ENCODE measurements around the gene ATP2B2.
"Not testable (repeated sequence)": the region's sequence is repeated elsewhere in the genome, so short reads cannot be mapped to it uniquely, and the experiment has no call there.

The ATP2B2 gene

DNA sequence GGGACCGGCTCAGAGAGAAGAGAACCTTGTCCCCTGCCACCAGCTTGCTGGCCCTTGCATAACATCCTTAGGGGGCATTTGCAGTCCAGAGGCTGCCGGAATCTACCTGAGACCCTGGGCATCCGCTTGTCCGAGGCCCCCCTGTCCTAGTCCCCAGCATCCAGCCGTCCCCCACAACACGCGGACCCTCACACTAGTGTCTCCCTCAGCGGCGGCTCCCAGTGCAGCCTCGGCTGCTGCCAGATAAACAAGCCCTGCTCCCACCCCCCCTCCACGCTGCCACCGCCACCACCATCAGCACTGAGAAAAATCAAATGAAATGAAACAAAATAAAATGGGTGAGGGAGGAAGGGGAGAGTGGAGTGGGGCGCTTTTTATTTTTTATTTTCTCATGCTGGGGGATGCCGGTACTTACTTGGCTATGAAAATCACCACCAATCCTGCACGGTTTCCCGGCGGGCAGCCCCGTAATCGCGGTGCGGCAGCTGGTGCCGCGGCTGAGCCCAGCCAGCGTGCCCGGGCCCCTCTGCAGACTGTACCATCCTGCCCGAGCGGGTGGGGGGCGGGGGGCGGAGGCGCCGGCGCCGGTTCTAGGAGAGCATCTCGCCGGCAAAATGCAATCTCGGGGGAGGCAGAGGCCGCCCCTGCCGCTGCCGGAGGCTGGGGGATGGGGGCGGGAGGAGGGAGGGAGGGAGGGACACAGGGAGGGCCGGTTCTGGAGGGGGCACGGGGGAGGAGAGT, at the start of gene ATP2B2:
Gene ATP2B2 (minus strand): TSS at position 537 of the 741 bp plus-strand sequence. CDS start 56,043 bp downstream, outside the sequence.
- no peak for DNase-seq (ENCODE audit: low read depth in 2 of 2, low spot score in 1 of 2)

GRCh38 chr3:10554746-10555145, 49.4 kb upstream of the ATP2B2 start:
- no peak for DNase-seq (ENCODE audit: low read depth in 2 of 2, low spot score in 1 of 2)

DNA sequence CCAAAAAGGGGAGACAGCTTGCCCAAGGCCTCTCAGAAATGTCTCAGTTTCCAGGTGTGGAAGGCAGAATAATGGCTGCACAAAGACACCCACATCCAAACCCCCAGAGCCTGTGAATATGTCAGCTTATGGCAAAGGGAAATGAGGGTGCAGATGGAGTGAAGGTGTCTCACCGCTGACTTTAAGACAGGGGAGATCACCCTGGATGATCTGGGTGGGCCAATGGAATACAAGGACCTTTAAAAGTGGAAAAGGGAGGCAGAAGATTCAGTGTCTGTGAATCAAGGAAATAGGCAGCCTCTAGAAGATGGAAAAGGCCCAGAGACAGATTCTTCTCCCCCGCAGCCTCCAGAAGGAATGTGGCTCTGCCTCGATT, 48.8 kb upstream of the ATP2B2 start:
- no peak for DNase-seq (ENCODE audit: low read depth in 2 of 2, low spot score in 1 of 2)

- DNase-seq (ENCODE audit: low read depth in 2 of 2, low spot score in 1 of 2), result no peak
Measured at GRCh38 chr3:10553591-10554235, 48.3 kb upstream of the ATP2B2 start.

GRCh38 chr3:10552631-10552943, 47.2 kb upstream of the ATP2B2 start:
- DNase-seq (ENCODE audit: low read depth in 2 of 2, low spot score in 1 of 2), result no peak

DNA sequence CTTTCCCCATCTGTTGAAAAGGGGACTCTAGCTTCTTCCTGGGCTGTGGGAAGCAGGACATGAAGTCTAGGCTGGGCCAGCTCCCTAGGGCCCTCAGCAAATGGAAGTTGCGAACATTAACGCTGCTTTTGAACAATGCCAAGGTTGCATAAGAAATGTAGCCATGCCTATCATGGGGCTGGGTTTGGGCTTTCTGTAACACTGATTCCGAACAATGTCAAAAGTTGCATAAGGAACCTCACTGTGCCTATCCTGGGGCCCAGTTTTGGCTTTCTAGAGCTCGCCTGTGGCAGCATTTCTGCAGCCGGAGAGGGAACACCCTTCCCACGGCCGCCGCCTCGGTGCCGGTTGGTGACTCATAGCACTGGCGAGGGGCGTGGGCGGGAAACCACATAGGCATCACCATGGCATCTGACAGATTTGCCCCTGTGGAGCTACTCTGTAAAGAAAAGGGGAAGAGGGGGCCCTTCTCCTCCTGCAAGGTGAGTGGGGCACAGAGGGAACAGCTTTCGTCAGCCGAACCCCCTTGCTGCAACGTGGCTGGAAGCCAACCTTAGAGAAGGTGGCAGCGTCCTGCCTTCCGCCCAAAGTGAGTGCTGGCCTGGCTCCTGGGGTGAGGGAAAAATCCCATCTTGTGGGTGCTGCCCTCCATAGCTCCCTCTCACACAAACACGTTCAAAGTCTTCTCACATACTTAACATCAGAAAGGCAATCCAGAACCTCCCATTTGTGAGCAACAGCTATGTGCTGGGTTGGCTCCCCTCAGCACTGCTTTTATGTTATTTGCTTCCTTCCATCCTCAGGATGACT, 46.6 kb upstream of the ATP2B2 start:
- peak; percentile 46 to 65 for DNase-seq (ENCODE audit: low read depth in 2 of 2, low spot score in 1 of 2)

GRCh38 chr3:10551139-10551538, 45.8 kb upstream of the ATP2B2 start:
- DNase-seq (ENCODE audit: low read depth in 2 of 2, low spot score in 1 of 2), result no peak

- DNase-seq (ENCODE audit: low read depth in 2 of 2, low spot score in 1 of 2), result no peak
Measured at GRCh38 chr3:10550705-10551104, 45.3 kb upstream of the ATP2B2 start.

- no peak for DNase-seq (ENCODE audit: low read depth in 2 of 2, low spot score in 1 of 2)
Measured at GRCh38 chr3:10549617-10550230, 44.3 kb upstream of the ATP2B2 start.

DNA sequence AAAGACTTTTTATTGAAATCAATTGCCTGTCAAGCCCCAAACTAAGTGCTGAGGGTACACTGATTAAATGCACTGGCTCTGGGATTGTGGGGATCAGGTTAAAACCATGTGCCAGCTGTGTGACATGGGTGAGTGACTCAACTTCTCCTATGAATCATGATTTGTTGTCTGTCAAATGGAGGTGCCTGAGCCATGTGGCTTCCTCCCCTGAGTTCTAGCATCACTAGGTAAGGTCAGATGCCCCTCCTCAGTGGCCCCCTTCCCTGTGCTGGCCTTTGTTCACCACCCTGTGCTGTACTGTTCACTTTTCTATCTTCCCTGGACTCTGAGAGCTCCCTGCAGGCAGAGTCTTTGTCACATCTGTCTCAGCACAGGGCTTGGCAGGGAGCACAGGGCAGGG, 43.6 kb upstream of the ATP2B2 start:
- no peak for DNase-seq (ENCODE audit: low read depth in 2 of 2, low spot score in 1 of 2)

GRCh38 chr3:10547841-10548783, 42.7 kb upstream of the ATP2B2 start:
- no peak for DNase-seq (ENCODE audit: low read depth in 2 of 2, low spot score in 1 of 2)

GRCh38 chr3:10547413-10547812, 42.0 kb upstream of the ATP2B2 start:
- no peak for DNase-seq (ENCODE audit: low read depth in 2 of 2, low spot score in 1 of 2)

- DNase-seq (ENCODE audit: low read depth in 2 of 2, low spot score in 1 of 2), result no peak
Measured at GRCh38 chr3:10546820-10547263, 41.5 kb upstream of the ATP2B2 start.

DNA sequence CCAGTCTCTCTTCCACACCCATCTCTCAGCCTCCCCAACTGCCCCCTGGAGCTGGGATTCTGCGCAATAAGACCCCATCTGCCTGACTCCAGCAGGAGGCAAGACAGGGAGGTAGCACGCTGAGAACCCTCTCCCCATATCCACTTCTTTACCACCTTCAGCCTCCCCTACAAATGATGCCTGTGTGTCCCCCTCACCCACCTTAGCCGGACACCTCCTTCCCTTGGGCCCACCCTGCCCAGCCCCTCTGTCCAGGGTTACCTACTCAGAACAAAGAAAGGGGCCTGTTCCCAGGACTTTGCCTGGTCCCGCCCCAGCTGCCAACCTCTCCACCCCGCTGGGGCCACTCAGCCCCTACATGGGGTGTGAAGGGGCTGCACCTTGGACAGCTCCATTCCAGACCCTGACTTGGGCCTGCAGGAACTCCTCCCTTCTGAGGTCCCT, 40.8 kb upstream of the ATP2B2 start:
- no peak for DNase-seq (ENCODE audit: low read depth in 2 of 2, low spot score in 1 of 2)

GRCh38 chr3:10542518-10542917, 37.1 kb upstream of the ATP2B2 start:
- DNase-seq (ENCODE audit: low read depth in 2 of 2, low spot score in 1 of 2), result no peak

- not testable (repeated sequence) for DNase-seq (ENCODE audit: low read depth in 2 of 2, low spot score in 1 of 2)
Measured at GRCh38 chr3:10540347-10540746, 35.0 kb upstream of the ATP2B2 start.

DNA sequence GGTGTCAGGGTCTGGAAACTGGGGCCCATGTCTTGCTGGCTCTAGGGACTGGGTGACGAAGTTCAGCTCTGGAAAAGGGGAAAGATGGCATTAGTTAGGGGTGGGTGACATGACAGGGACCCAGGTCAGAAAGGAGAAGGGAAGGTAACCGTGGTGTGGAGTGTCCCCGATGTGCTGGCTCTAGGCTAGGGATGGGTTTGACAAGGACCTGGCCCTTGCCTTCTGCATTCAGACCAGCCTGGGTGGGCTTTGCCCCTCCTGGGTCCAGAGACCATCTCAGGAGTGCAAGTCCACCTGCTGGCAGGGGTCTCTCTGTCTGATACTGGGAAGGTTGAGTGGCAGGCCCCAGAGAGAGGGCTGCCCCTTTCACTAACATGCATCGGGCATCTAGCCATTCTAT, 28.7 kb upstream of the ATP2B2 start:
- DNase-seq (ENCODE audit: low read depth in 2 of 2, low spot score in 1 of 2), result no peak

GRCh38 chr3:10533737-10534023, 28.3 kb upstream of the ATP2B2 start:
- no peak for DNase-seq (ENCODE audit: low read depth in 2 of 2, low spot score in 1 of 2)

DNA sequence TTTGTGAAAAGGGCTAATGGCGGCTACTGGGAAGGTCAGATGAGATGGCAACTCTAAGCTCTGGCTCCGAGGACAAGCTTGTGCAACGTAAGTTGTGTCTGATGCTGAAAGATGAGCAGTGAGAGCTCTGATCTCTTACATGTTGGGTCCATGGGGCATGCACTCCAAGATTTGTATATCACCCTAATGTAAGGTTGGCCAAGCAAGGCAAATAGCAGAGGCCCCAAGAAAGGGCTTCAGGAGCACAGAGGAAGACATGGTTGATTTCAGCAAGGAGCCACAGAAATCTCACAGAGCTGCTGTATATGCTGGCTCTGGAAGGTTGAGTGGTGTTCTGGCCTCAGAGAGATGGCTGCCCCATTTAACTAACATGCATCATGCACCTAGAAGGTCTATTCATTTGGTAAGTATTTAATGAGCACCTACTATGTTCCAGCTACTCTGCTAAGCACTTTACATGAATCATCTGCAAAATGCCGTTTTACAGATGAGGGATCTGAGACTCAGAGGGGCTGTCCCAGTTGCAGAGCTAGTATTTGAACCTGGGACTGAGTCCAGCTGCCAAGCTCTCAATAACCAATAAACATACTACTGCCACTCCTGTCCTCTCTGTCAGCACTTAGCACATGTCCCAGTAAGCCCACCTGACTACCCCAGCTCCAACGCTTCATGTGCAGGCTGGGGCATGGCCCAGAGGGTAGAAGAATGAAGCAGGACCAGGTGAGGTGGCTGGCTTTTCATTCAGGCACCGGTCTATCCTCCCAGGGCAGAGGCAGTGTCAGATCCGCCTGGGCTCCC, 27.8 kb upstream of the ATP2B2 start:
- no peak for DNase-seq (ENCODE audit: low read depth in 2 of 2, low spot score in 1 of 2)

GRCh38 chr3:10531031-10531430, 25.6 kb upstream of the ATP2B2 start:
- no peak for DNase-seq (ENCODE audit: low read depth in 2 of 2, low spot score in 1 of 2)
